ENCODE measurements around the gene GFPT2.

GFPT2 gene

GRCh38 chr5:180381851-180382480 is 28.8 kb upstream of the GFPT2 start:
- Mint-ChIP-seq H3K27ac (no peak overlapping the region), H3K4me1 (no peaks in the 10 kb centered on the region), H3K36me3 (no peaks in the 10 kb centered on the region), H3K4me3 (no peak overlapping the region), H3K9me3 (no peaks in the 10 kb centered on the region)
- no peak for ATAC-seq
- DNase-seq (ENCODE audit: low spot score in 2 of 2): no peak

- H3K27ac Mint-ChIP-seq: peak overlapping the region; percentile 48
Measured at GRCh38 chr5:180381428-180381827, 28.3 kb upstream of the GFPT2 start.

GRCh38 chr5:180380856-180381255 is 27.7 kb upstream of the GFPT2 start:
- H3K4me3 Mint-ChIP-seq: no peak overlapping the region
- H3K27ac Mint-ChIP-seq: peak overlapping the region; percentile 48
- no peaks in the 10 kb centered on the region for H3K4me1 Mint-ChIP-seq
- ATAC-seq: no peak
- H3K9me3 Mint-ChIP-seq: no peaks in the 10 kb centered on the region
- DNase-seq (ENCODE audit: low spot score in 2 of 2): no peak
- H3K36me3 Mint-ChIP-seq: no peaks in the 10 kb centered on the region

More at GRCh38 chr5:180381428-180381827, 28.3 kb upstream of the GFPT2 start:
- Mint-ChIP-seq H3K36me3 (no peaks in the 10 kb centered on the region), H3K4me1 (no peaks in the 10 kb centered on the region), H3K9me3 (no peaks in the 10 kb centered on the region), H3K4me3 (no peak overlapping the region)
- no peak for DNase-seq (ENCODE audit: low spot score in 2 of 2)
- no peak for ATAC-seq

GRCh38 chr5:180380441-180380840 is 27.3 kb upstream of the GFPT2 start:
- no peak overlapping the region for H3K4me3 Mint-ChIP-seq
- no peaks in the 10 kb centered on the region for H3K36me3 Mint-ChIP-seq
- DNase-seq (ENCODE audit: low spot score in 2 of 2) (no peak), ATAC-seq (no peak)
- H3K9me3 Mint-ChIP-seq: no peaks in the 10 kb centered on the region
- H3K4me1 Mint-ChIP-seq: no peaks in the 10 kb centered on the region
- no peak overlapping the region for H3K27ac Mint-ChIP-seq

GRCh38 chr5:180379355-180380070 is 26.4 kb upstream of the GFPT2 start:
- no peak for ATAC-seq
- Mint-ChIP-seq H3K4me3 (no peak overlapping the region), H3K9me3 (no peaks in the 10 kb centered on the region), H3K4me1 (no peaks in the 10 kb centered on the region), H3K27ac (no peak overlapping the region), H3K36me3 (no peaks in the 10 kb centered on the region)
- no peak for DNase-seq (ENCODE audit: low spot score in 2 of 2)

DNA sequence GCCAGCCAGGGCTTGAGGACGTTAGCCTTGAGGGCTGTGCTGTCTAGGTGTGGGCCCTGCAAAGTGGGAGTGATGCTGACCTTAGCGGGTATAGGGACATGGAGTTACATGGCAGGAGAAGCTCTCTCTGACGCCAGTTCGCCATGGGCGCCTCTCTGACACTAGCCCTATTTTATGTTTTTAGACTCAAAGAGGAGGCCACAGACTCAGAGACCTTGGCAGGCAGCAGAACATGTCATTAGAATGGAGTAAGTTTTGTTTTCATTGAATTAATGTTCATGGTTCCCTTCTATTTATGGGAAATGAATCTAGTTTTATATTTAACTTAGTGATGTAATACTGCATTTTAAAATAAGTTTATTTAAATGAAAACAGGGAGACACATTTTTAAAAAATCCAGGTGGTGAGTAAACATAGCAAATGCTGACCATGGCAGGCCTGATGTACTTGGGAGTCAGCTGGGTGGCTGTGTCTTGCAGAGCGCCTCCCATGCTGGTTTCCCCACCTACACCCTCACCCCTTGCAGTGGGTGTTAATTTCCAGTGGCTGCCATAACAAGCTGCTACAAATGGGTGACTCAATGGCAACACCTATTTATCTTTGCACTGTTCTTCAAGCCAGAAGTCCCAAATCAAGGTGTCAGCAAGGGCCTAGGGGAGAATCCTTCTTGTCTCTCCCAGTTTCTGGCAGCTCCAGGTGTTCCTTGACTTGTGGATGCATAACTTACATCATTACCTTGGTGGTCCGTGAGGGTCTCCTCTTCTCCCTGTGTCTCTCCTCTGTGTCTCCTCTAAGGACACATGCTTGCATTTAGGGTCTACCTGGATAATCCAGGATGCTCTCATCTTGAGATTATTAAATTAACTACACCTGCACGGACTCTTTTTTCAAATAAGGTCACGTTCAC is 25.6 kb upstream of the GFPT2 start:
- Mint-ChIP-seq H3K27ac (no peak overlapping the region), H3K36me3 (no peaks in the 10 kb centered on the region), H3K4me1 (no peaks in the 10 kb centered on the region), H3K4me3 (no peak overlapping the region), H3K9me3 (no peaks in the 10 kb centered on the region)
- ATAC-seq (peak; percentile 53), DNase-seq (ENCODE audit: low spot score in 2 of 2) (no peak)

- ATAC-seq (no peak), DNase-seq (ENCODE audit: low spot score in 2 of 2) (no peak)
- no peaks in the 10 kb centered on the region for H3K9me3 Mint-ChIP-seq
- no peak overlapping the region for H3K4me3 Mint-ChIP-seq
- H3K36me3 Mint-ChIP-seq: no peaks in the 10 kb centered on the region
- no peak overlapping the region for H3K27ac Mint-ChIP-seq
- H3K4me1 Mint-ChIP-seq: no peaks in the 10 kb centered on the region
Measured at GRCh38 chr5:180377556-180378197, 24.5 kb upstream of the GFPT2 start.

DNA sequence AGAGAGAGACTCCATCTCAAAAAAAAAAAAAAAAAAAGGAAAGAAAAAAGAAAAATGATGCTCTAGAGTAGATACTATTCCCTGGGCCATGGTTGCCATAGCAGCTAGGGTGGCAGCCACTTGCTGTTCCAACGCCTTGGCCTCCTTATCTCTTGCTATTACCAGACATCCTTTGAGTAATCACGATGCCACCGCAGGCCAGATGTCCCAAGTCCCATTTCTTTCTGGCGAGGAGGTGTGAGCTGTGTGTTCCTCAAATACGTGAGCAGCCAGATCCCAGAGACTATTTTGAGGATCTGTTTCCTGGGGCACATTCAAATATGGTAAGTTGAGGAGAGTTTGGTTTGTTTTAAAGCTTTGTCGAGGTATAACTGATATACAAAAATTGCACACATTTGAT is 23.4 kb upstream of the GFPT2 start:
- no peak overlapping the region for H3K27ac Mint-ChIP-seq
- H3K4me1 Mint-ChIP-seq: no peaks in the 10 kb centered on the region
- no peak for ATAC-seq
- H3K9me3 Mint-ChIP-seq: no peaks in the 10 kb centered on the region
- H3K36me3 Mint-ChIP-seq: no peaks in the 10 kb centered on the region
- H3K4me3 Mint-ChIP-seq: no peak overlapping the region
- DNase-seq (ENCODE audit: low spot score in 2 of 2): no peak

GRCh38 chr5:180375955-180376354 is 22.8 kb upstream of the GFPT2 start:
- H3K9me3 Mint-ChIP-seq: no peaks in the 10 kb centered on the region
- H3K4me1 Mint-ChIP-seq: no peaks in the 10 kb centered on the region
- no peaks in the 10 kb centered on the region for H3K36me3 Mint-ChIP-seq
- H3K27ac Mint-ChIP-seq: no peak overlapping the region
- ATAC-seq: no peak
- H3K4me3 Mint-ChIP-seq: no peak overlapping the region
- DNase-seq (ENCODE audit: low spot score in 2 of 2): no peak

DNA sequence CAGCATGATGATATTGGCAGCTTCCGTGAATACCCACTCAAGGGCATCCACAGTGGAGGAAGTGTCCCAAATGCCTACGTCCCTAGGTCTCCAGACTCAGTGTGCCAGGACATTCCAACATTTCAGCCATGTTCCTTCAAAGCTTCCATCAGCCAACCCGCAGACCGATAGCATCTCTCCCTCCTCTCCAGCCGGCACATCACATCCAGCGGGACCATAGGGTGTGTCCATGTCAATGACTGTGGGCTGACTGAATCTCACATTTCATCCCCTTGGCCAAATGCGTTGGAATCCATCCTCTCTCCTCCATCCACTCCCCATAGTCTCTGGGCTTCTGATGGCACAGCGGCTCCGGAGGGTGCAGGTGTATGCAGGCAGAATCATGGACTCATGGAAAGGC is 22.2 kb upstream of the GFPT2 start:
- no peaks in the 10 kb centered on the region for H3K4me1 Mint-ChIP-seq
- DNase-seq (ENCODE audit: low spot score in 2 of 2) (no peak), ATAC-seq (no peak)
- H3K36me3 Mint-ChIP-seq: no peaks in the 10 kb centered on the region
- H3K27ac Mint-ChIP-seq: no peak overlapping the region
- no peaks in the 10 kb centered on the region for H3K9me3 Mint-ChIP-seq
- no peak overlapping the region for H3K4me3 Mint-ChIP-seq

DNA sequence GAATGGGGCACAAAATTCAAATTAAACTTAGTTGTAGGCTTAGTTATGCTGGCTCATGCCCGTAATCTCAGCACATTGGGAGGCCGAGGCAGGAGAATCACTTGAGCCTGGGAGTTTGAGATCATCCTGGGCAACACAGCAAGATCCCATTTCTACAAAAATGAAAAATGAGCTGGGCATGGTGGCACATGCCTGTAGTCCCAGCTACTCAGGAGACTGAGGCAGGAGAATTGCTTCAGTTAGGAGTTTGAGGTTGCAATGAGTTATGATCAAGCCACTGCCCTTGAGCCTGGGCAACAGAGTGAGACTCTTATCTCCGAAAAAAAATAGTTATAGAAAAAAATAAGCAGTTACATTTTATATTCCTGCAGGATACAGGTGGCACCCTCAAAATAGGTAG is 20.7 kb upstream of the GFPT2 start:
- no peak for DNase-seq (ENCODE audit: low spot score in 2 of 2)
- Mint-ChIP-seq H3K27ac (no peak overlapping the region), H3K4me1 (no peaks in the 10 kb centered on the region), H3K36me3 (no peaks in the 10 kb centered on the region), H3K4me3 (no peak overlapping the region), H3K9me3 (no peaks in the 10 kb centered on the region)
- no peak for ATAC-seq

GRCh38 chr5:180373454-180373853 is 20.3 kb upstream of the GFPT2 start:
- Mint-ChIP-seq H3K27ac (no peak overlapping the region), H3K4me3 (no peak overlapping the region), H3K9me3 (no peaks in the 10 kb centered on the region), H3K36me3 (no peaks in the 10 kb centered on the region), H3K4me1 (no peaks in the 10 kb centered on the region)
- ATAC-seq (no peak), DNase-seq (ENCODE audit: low spot score in 2 of 2) (no peak)

DNA sequence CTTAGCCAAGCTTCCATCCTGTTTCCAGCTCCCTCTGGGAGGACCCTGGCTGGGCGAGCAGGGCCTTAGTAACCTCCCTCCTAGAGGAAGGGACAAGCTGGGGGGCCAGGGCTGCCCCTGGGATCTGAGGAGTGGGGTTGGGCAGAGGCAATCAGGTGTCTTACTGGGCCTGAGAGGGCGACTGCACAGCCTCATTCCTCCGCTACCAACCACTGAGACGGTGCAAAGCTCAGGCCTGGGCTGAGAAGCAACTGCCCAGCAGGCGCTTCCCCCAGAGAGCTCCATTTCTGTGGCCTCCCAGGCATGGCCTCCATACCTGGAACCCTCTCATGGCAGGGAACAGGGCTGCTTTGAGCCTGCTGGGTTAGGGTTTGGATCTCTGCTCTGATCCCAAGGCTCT is 18.8 kb upstream of the GFPT2 start:
- no peak for ATAC-seq
- Mint-ChIP-seq H3K36me3 (peaks cover 6% of the 10 kb centered on the region), H3K27ac (no peak overlapping the region)

GRCh38 chr5:180370861-180371641 is 17.9 kb upstream of the GFPT2 start:
- H3K36me3 Mint-ChIP-seq: peaks cover 6% of the 10 kb centered on the region
- ATAC-seq: no peak
- no peak for DNase-seq (ENCODE audit: low spot score in 2 of 2)
- peaks cover 23% of the 10 kb centered on the region for H3K4me1 Mint-ChIP-seq
- H3K9me3 Mint-ChIP-seq: no peaks in the 10 kb centered on the region
- H3K27ac Mint-ChIP-seq: no peak overlapping the region
- no peak overlapping the region for H3K4me3 Mint-ChIP-seq

More for the DNA sequence above, 18.8 kb upstream of the GFPT2 start:
- H3K9me3 Mint-ChIP-seq: no peaks in the 10 kb centered on the region
- no peak for DNase-seq (ENCODE audit: low spot score in 2 of 2)
- peaks cover 15% of the 10 kb centered on the region for H3K4me1 Mint-ChIP-seq
- H3K4me3 Mint-ChIP-seq: no peak overlapping the region

GRCh38 chr5:180367991-180368390 is 14.9 kb upstream of the GFPT2 start:
- no peak for ATAC-seq
- no peak for DNase-seq (ENCODE audit: low spot score in 2 of 2)
- Mint-ChIP-seq H3K4me1 (peaks cover 26% of the 10 kb centered on the region), H3K4me3 (no peak overlapping the region), H3K9me3 (no peaks in the 10 kb centered on the region), H3K36me3 (peaks cover 6% of the 10 kb centered on the region), H3K27ac (no peak overlapping the region)
